Glomerular endothelial cell (primary cell): ENCODE data around the gene WFDC1. TPM values are rescaled to one million over a fixed set of nuclear protein-coding genes. Genes with fewer than 3 reads are reported as not detected.

ENCODE experiments used
- DNase-seq: peaks from one replicate; pipeline ENCODE4 v3.0.0-alpha.2; 2011; ENCODE audit warnings: low read depth, low spot score; ENCODE audit errors: extremely low read depth
- total RNA-seq: library from RNA; depleted of rRNA; stranded (reverse); fragments of >200 nt; gene quantifications from 2 replicates; pipeline ENCODE4 v1.2.3, GENCODE V29; 2015

The WFDC1 gene
- total RNA-seq, 1 donor from 2014 or later = not detected

DNA sequence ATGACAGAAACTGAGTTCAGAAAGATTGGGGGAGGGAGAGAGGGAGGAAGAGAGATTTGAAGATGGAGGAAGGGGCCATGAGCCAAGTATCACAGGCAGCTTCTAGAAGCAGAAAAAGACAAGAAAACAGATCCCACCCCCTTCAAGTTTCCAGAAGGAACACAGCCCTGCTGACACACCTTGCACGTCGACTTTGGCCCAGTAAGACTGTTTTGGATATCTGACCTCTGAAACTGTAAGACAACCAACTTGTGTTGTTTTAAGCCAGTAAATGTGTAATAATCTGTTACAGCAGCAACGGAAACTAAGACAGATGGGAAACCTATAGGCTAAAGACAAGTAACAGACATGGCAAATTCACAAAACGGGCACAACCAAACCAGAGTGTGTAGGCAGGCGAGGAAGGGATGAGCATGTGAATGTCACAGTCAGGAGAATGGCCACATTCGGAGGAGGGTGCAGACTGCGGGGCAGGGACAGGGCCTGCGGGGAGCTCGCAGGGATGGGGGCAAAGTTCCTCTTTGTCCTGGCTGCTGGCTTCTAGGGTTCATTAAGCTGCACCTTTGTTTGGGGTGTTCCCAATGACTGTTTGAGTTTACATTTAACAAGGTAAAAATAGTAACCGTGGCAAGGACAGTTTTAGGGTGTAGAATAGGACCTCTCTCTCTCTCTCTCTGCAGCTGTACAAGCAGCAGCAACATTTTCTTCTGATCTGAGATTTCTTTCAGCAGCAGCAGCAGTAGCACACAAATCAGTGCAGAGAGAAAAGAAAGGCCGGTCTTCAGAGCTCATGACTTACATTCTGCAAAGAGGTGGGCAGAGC, 55.4 kb downstream of the WFDC1 start:
- no peak for DNase-seq

DNA sequence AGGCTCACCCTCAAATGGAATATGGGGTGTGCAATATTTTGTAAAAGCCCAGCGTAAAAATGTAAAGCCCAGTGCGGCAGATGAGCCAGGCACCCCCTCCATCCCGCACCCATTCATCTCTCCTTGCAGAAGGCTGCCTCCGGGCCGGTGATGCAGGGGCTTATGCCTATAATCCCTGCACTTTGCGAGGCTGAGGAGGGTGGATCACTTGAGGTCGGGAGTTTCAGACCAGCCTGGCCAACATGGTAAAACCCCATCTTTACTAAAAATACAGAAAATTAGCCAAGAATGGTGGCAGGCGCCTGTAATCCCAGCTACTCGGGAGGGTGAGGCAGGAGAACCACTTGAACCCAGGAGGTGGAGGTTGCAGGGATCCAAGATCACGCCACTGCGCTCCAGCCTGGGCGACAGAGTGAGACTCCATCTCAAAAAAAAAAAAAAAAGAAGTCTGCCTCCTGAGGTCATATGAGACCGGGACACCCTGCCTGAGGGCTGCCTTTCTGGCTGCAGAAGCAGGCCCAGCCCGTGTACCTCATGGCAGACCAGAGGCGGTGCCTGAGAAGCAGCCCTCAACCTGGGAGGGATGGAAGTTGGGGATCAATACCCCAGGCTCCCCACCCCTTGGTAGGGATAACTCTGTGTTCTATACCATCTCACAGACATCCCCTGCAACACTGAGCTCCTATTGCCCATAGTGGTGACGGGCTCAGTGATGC, 56.2 kb downstream of the WFDC1 start:
- DNase-seq = no peak

DNA sequence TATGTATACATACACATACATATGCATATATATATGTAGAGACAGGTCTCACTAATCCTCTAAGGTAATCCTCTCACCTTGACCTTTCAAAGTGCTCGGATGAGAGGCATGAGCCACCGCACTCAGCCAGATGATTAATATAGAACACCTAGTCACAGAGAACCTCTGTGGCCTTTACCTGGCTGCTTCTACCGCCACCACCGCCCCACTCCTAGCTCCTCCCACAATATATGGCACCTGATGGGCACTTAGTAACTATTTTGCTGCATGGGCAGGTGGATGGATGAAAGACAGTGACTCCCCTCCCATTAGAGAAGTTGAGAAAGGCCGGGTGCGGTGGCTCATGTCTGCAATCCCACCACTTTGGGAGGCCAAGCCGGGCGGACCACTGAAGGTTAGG, 57.0 kb downstream of the WFDC1 start:
- no peak for DNase-seq

DNA sequence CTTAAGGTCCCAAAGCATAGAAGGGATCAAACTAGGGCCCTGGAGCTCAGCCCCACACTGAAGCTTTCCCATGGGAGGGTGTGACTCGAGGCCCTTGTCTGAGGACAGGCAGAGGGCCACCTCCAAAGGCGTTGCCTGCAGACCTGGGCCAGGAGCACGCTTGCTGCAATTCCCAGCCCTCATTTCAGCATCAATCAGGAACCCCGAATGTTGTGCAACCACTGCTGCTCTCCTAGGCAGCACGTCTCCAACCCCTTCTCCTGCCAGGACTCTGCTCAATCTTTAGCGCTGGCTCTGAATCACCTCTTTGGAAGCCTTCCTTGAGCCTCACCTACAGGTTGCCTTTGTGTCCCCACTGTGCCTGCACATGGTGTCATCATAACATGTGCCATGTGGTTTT, 59.6 kb downstream of the WFDC1 start:
- DNase-seq = no peak

DNA sequence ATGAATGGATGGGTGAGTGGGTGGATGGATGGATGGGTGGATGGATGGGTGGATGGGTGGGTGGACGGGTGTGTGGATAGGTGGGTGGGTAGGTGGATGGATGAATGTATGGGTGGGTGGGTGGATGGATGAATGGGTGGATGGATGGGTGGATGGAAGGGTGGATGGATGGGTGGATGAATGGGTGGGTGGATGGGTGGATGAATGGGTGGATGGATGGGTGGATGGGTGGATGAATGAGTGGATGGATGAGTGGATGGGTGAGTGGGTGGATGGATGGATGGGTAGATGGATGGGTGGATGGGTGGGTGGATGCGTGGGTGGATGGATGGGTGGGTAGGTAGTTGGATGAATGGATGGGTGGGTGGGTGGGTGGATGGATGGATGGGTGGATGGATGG, 60.5 kb downstream of the WFDC1 start:
- no peak for DNase-seq

DNA sequence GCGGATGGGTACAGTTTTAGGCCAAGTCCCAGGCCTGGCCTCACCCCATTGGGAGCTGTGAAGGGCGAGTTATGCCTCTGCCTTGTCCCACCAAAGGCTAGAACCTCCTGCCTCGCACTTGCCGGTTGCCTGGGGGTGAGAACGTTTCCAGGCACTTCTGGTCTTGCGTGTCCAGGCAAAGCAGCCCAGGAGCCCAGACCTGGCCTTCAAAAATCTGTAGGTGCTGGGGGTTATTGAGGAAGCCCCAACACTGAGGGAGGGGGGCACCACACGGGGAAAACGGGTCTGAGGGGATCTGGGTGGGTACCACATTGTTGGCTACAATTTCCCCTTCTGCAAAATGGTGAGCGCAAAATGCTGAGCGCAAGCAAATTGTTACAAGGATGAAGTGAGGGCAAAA, 61.5 kb downstream of the WFDC1 start:
- DNase-seq = no peak

DNA sequence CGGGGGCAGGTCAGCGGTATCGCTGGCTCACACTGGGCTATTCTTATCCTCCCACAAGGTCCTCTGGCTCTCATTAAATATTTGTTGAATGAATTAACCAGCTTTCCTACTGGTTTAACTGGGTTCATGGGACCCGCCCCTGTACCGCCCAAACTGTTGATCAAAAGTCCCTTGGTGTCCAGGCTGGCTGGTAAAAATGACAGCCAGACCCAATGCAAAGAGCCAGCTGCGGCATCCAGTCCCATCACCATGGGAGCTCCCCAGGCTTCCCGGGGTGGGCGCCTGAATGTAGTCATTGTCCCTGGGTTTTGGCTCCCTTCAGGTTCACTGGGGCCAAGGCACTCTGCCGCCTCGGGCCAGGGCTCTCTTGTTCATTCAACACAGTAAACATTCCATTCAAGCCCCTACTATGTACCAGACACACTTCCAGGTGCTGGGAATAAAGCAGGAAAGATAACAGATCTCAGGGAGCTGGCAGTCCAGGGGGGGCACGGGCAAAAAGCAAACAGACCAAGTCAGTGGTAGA, 62.0 kb downstream of the WFDC1 start:
- no peak for DNase-seq

DNA sequence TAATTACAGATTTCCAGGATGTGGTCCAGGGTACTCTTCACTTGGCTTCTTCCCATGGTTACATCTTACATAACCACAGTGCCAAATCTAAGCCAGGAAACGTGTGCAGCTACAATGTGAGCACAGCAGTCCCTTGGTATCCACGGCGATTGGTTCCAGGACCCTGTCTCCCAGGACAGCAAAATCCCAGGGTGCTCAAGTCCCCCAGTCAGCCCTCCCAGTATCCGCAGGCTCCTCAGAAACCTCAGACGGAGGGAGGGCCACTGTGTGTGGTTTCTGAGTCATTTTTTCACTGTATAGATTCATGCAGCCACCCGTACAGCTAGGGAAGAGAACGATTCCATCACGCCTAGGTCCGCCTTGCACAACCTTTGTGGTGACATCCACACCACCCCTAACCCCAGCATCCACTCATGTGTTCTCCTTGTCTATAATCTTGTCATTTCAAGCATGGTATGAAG, 62.5 kb downstream of the WFDC1 start:
- no peak for DNase-seq

DNA sequence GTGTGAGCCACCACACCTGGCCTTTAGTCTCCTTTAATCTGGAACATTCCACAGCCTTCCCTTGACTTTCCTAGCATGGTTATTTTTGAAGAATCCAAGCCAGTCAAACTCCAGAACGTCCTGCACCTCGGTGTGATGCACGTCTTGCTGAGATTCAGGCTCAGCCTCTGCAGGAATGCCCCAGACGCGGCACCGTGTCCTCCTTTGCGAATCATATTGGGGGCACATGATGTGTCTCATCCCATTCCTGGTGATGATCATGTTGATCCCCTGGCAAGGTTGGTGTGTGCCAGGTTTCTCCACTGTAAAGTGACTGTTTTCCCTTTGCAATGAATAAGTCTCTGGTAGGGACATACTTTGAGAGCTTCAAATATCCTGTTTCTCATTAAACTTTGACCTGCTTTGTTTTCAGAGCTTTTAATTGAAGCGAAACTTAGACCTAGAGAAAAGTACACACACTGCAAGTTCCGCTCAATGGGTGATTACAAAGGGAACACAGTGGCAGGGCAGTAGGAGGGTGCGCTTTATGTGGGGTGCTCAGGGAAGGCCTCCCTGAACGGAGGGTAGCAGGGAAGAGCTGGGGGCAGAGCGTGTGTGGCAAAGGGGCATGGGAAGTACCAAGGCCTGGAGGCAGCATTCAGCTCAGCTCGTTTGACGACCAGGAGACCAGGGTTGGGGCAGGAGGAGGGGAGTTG, 64.1 kb downstream of the WFDC1 start:
- no peak for DNase-seq

DNA sequence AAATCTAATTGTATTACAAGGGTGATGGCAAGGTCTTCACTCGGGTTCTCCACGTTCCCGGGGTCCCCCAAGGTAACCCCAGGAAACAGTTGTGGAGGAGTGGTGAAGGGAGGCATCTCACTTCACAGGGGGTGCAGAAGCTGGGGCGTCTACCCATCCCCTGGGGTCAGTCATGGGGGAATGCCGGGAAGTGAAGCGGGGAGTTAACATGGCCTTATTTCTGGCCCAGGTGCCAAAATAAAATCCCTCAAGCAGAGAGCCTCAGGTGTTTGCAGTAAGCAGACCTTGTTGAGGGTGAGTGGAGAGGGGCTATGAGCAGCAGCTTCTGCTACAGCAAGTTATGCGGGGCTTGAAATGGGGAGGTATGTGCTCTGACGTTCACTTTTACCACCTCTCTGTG, 64.6 kb downstream of the WFDC1 start:
- DNase-seq = no peak

DNA sequence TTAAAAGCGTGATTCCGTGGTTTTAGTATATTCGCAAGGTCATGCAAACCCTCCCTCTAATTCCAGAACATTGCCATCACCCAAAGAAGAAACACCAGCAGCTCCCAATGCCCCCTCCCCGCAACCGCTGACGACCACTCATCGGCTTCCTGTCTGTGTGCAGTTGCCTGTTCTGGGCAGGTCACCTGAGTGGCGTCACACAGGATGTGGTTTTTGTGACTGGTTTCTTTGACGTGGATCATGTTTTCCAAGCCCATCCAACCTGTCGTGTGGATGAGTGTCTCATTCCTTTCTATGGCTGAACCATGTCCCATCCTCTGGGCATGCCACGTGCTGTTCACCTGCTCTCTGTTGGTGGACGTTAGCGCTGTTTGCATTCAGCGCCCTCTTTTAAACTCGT, 65.5 kb downstream of the WFDC1 start:
- no peak for DNase-seq

DNA sequence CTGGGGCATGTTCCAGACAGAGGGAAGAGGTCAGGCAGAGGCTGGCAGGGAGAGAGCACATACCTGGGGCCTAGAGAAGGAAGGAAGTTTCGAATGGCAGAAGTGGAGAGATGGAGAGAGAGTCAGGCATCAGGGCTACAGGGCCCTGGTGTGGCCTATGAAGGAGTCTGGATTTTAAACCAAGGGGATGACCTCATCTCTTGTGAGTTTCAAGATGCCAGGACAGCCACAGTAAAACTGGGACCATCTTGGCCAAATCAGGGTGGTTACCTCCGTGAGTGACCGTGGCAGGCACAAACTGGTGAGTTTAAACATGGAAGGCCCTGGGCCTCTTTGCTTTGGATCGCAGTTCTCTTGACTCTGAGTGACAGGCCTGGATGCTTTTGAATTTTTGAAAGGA, 66.1 kb downstream of the WFDC1 start:
- no peak for DNase-seq

DNA sequence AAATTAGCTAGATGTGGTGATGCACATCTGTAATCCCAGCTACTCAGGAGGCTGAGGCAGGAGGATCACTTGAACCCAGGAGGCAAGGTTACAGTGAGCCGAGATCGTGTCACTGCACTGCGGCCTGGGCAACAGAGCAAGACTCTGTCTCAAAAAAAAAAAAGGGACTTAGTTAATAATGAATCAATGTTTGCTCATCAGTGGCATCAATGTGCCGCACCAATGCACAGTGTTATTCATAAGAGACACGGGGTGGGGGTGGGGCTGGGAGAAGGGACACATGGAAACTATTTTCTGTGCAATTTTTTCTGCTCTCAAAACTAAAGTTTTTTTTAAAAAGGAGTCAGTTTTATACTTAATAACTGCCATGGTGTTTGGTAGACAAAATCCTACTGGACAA, 66.9 kb downstream of the WFDC1 start:
- no peak for DNase-seq

DNA sequence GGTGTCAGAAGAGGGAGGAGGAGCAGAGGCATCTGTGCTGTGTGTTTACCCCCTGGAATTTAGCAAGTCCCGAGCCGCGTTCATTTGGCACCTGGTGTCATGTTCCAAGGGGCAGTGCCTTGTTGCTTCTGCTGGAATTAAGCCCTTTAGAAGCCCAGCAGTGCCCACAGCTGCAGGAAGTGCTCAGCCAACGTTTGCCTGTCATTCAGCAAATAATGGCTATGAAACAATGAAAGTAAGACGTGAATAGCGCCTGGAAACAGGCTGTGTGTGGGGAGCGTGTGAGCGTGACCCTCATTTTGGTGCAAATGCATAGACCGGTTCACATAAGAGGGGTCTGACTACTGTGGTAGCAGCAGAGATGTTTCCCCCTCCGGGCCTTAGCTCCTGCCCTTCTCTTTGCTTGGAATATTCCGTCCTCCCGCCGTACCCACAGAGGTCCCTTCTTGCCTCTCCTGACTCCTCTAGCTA, 67.8 kb downstream of the WFDC1 start:
- no peak for DNase-seq

DNA sequence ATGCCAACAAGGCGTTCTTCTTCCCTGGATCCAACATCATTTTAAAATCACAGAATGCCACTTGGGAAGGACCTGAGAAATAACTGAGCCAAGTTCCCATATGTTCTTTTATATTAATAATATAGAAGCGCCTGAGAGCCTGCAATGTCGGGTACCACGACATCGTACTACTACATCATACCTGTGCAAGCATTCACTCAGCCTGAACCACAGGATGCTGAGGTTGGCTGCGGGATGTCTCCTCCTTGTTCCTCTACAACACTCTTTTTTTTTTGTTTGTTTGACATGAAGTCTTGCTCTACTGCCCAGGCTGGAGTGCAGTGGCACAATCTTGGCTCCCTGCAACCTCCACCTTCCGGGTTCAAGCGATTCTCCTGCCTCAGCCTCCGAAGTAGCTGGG, 71.5 kb downstream of the WFDC1 start:
- no peak for DNase-seq

DNA sequence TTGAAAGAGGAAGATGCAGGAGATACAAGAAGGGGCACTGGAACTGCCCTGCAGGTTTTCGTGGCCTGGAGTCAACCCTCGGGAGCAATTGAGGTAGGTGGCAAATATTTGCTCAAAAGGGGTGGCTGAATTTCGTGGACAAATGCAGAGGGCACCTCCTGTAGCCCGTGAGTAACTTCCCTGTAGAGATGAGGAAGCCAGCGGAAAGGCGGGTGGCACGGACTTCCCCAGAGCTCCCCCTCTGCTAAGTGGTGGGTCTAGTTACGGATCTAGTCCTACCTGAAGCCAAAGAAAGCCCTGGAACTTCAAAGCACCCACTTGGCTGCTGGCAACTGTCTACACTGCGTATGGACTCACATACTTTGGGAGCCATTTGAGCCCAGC, 72.6 kb downstream of the WFDC1 start:
- no peak for DNase-seq

DNA sequence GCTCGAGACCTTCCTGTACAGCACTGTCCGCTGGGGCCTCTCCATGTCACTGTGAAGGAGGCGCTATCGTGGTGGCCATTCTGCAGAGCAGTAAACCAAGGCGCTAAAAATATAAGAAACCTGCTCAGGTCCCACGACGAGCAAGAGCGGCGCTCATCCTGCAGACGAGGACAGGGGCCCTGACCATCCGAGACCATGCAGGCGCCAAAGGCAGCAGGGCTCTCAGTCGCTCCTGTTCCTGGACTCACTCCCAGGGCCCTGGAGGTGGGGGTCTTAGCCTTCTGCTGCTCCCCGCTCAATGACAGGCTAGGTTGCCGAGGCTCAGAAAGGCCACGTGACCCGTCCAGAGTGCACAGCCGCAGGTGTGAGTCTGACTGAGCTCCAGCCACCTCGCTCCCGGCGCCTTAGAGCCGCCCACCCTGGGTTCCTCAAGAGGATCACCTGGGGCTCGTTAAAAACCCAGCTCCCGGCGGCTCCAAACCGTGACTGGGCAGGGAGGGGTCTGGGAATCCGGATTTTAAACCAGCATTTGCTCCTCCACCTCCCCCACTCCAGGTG, 73.2 kb downstream of the WFDC1 start:
- no peak for DNase-seq

DNA sequence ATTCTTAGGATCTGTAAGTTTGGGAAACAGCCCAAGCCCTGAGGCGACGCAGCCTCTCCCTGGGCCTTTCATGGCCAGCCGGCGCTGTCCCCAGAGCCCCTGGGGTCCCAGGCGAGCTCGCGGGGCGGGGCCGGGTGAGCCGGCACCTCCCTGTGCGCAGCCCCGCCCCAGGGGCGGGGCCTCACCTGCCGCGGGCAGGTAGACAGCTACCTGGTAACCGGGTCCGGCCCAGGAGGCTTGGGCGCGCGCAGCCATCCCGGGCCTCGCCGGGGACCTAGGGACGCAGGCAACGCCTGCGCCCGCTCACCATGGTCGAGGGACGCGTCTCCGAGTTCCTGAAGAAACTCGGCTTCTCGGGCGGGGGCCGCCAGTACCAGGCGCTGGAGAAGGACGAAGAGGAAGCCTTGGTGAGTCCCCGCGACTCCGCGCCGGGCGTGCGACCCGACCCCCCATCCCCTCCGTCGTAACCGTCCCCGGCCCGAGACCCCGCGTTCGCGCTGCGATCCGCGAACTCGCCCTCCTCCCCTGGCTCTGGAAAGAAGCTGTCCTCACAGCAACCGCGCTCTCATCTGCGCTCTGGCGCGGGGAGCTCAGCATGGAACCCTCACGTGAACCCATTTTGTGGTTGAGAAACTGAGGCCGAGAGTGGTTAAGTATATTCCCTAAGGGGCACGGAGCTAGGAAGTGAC, 73.8 kb downstream of the WFDC1 start, which contains the start of gene ATP2C2:
Gene ATP2C2, plus strand, starts transcription at position 231 of the 689 bp plus-strand sequence. Its CDS starts 78 bp downstream, at position 309.
- no peak for DNase-seq

DNA sequence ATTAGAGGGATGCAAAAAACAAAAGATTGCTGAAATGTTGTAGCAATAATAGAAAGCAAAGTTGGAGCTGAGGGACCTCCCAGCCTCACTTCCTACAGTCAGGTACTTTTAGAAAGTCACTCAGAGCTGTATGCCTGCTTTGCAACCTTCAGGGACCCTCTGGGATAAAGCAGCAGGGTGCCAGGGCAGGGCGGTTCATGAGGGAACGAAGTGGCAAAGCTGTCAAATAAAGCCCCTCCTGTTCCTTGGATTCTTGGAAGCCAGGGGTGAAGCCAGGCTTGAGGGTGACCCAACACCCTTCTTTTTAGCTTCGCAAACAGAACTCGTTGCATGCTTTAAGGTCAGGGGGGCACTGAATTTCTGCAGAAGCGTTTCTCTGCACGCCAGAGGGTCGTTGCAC, 74.4 kb downstream of the WFDC1 start:
- DNase-seq = no peak

DNA sequence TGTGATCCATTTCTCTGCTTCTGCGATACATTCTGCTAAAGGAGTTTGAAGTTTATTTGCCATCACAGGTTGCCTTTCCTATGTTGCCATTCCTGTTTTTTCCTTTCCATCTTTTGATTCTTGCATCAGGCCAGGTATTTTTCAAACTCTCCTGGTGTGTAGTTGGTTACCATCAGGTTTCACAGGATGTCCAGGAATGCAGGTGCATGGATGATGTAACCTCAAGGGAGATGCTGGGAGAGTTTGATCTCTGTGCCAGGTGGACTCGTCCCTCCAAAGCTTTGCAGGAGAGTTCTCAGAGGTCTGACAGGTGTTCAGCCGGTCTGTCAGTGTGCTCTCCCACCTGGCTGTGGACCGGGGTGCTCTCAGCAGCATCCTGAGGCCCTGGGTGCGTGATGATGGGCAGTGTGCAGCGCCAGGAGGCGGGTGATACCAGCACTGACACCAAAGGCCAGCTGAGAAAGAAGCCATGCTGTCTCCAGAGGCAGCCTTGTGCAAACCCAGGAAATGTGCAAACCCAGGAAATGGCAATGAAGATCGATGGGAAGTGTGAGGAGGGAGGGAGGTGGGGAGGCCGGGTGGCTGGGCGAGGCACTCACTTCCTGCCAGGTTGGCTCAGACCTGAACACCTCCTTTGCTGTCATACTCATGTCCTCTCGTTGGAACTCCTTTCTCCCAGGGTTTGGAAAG, 75.4 kb downstream of the WFDC1 start:
- no peak for DNase-seq
